Tibial nerve (tissue), 4 donors: ENCODE measurements around the gene CHST5. TPM values are rescaled to one million over a fixed set of nuclear protein-coding genes. Genes with fewer than 3 reads are reported as not detected.

Experiments
- DNase-seq, 2 donors: peaks; one replicate each; pipeline ENCODE4 v3.0.0-alpha.2; 2019; ENCODE audit warnings: low spot score in 2 of 2
- H3K27ac ChIP-seq, 4 donors: fragments of 200-600 bp; sonication (generic) in 3 of 4; one replicate each; pipeline ENCODE4 v1.5.1; 2017 to 2019; ENCODE audit warnings: mild to moderate bottlenecking in 1 of 4
- H3K27me3 ChIP-seq, 2 donors: fragments of 200-600 bp; sonication (generic) in 1 of 2; one replicate each; pipeline versions ENCODE4 v1.5.1 to v1.6.0; 2017 to 2019
- H3K36me3 ChIP-seq, 3 donors: fragments of 200-600 bp; sonication (generic); one replicate each; pipeline ENCODE4 v1.5.1; 2018 to 2019
- H3K4me1 ChIP-seq, 4 donors: fragments of 200-600 bp; sonication (generic) in 3 of 4; one replicate each; pipeline ENCODE4 v1.5.1; 2017 to 2019
- H3K4me3 ChIP-seq, 4 donors: fragments of 200-600 bp; sonication (generic) in 3 of 4; one replicate each; pipeline ENCODE4 v1.5.1; 2017 to 2019; ENCODE audit warnings: mild to moderate bottlenecking in 1 of 4, moderate library complexity in 1 of 4
- H3K9me3 ChIP-seq, 4 donors: fragments of 200-600 bp; sonication (generic) in 3 of 4; one replicate each; pipeline ENCODE4 v1.5.1; 2017 to 2019
- CTCF ChIP-seq, 5 experiments: fragments of 200-600 bp in 3 of 5; fragments of 450-650 bp in 2 of 5; sonication (generic) in 3 of 5; IDR thresholded peaks; one replicate each; pipeline ENCODE4 v1.5.1; 2016 to 2019; ENCODE audit warnings: antibody characterized with exemption in 5 of 5, mild to moderate bottlenecking in 3 of 5, moderate library complexity in 2 of 5
- EP300 ChIP-seq, 2 donors: sonication (generic); formaldehyde crosslinking; IDR thresholded peaks; one replicate each; pipeline ENCODE4 v1.6.1; 2017; ENCODE audit warnings: antibody characterized with exemption in 2 of 2, mild to moderate bottlenecking in 1 of 2
- POLR2A ChIP-seq, 2 donors: fragments of 450-650 bp; IDR thresholded peaks; one replicate each; pipeline ENCODE4 v1.6.1; 2017; ENCODE audit warnings: antibody characterized with exemption in 2 of 2, mild to moderate bottlenecking in 2 of 2, moderate library complexity in 2 of 2
- WGBS, 2 donors: methylation state at CpG; one replicate each; pipeline ENCODE4 v1.1.5; 2018; 5-methylcytosine and 5-hydroxymethylcytosine counted together
- total RNA-seq, 4 donors: library from RNA; depleted of rRNA; stranded (reverse); fragments of >200 nt; gene quantifications; one replicate each; pipeline ENCODE4 v1.1.0, GENCODE V29; 2016

Gene CHST5
- total RNA-seq, 4 donors from 2014 or later: 0.30 TPM; not detected in 3

DNA sequence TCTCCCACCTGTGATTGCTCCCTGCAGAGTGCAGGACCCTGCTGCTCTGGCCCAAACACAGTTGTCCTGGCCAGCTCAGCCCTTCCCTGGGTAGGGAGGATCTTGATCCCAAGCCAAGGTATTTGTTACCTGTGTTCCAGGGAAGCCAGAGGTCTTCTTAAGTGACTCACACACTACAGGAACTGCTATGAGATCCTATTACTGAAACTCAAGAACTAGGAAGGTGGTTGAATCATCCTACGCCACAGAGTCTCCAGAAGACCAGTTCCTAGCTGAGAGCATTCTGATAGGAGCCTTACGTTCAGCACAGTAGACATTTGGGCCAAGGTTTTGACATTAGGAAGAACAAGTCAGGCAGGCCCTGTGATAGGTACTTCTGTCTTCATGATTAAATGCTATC is 52.7 kb downstream of the CHST5 start:
- Histone ChIP-seq H3K27me3 (no peaks in the 10 kb centered on the region), H3K36me3 (no peaks in the 10 kb centered on the region), H3K4me1 (no peaks in the 10 kb centered on the region), H3K9me3 (no peaks in the 10 kb centered on the region), H3K27ac (no peak overlapping the region), H3K4me3 (no peak overlapping the region)
- no peak for DNase-seq
- TF ChIP-seq CTCF (IDR thresholded peaks at IDR 0.05) (no peak), POLR2A (IDR thresholded peaks at IDR 0.05) (no peak), EP300 (IDR thresholded peaks at IDR 0.05) (no peak)
- WGBS, 2 donors: 95% methylated on average over 2 of the region's 2 CpGs

DNA sequence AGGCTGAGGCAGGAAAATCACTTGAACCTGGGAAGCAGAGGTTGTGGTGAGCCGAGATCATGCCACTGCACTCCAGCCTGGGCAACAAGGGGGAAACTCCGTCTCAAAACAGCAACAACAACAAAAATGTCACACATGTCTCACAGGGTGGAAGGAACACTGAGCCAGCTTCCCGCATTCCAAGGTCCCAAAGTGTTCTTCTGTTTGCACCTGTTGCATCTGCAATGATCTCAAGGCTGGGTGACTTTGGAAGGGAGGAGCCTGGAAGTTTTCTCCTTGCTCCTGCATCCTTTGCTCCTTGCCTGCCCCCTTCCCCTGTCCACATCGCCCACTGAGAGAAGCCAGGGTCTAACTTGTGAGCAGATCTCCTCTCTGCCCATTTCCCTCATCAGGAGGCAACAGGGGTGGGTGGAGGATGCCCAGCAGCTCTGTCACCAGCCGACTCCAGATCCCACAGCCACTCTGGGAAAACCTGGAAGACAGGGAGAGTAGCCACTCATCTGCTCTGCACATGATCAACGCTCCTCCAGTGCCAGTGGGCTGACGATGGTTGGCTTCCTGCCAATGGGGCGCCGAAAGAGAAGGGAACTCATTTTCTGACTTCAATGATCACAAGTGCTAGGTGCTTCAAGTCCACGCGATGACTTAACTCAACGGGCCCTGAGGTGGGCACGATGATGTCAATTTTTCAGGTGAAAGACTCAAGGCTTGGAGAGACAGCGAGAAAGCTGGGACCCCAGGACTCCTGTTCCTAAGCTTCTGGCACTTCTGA is 53.3 kb downstream of the CHST5 start:
- H3K4me1 ChIP-seq: no peaks in the 10 kb centered on the region
- 74 to 76% methylated on average over 14 of the region's 14 CpGs for WGBS, 2 donors
- H3K27me3 ChIP-seq: no peaks in the 10 kb centered on the region
- TF ChIP-seq CTCF (IDR thresholded peaks at IDR 0.05) (no peak), EP300 (IDR thresholded peaks at IDR 0.05) (no peak), POLR2A (IDR thresholded peaks at IDR 0.05) (no peak)
- no peak overlapping the region for H3K4me3 ChIP-seq
- DNase-seq: no peak
- H3K36me3 ChIP-seq: no peaks in the 10 kb centered on the region
- no peaks in the 10 kb centered on the region for H3K9me3 ChIP-seq
- no peak overlapping the region for H3K27ac ChIP-seq

DNA sequence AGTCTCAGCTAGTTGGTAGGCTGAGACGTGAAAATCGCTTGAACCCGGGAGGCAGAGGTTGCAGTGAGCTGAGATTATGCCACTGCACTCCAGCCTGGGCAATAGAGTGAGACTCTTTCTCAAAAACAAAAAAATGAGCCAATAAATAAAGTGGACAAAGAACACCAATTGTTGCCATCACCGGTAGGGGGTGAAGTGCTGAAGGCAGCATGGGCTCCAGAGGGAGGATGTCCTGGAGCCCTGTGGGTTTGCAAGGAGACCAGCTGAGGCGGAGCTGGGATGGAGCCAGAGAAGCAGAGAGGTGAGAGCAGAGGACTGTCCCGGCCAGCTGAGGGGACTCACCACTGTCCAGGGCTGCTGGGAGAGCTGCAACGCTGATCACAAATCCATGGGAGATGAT is 54.4 kb downstream of the CHST5 start:
- Histone ChIP-seq H3K4me3 (no peak overlapping the region), H3K4me1 (no peaks in the 10 kb centered on the region), H3K27ac (no peak overlapping the region), H3K9me3 (no peaks in the 10 kb centered on the region), H3K36me3 (no peaks in the 10 kb centered on the region), H3K27me3 (no peaks in the 10 kb centered on the region)
- 81 to 85% methylated on average over 7 of the region's 7 CpGs for WGBS, 2 donors
- DNase-seq: no peak
- TF ChIP-seq POLR2A (IDR thresholded peaks at IDR 0.05) (no peak), CTCF (IDR thresholded peaks at IDR 0.05) (no peak), EP300 (IDR thresholded peaks at IDR 0.05) (no peak)

GRCh38 chr16:75479421-75479990 is 56.4 kb downstream of the CHST5 start:
- TF ChIP-seq CTCF (IDR thresholded peaks at IDR 0.05): no peak
- TF ChIP-seq POLR2A (IDR thresholded peaks at IDR 0.05): no peak
- TF ChIP-seq EP300 (IDR thresholded peaks at IDR 0.05): no peak
- no peak overlapping the region for H3K4me3 ChIP-seq
- no peak for DNase-seq
- H3K27ac ChIP-seq: no peak overlapping the region
- H3K27me3 ChIP-seq: no peaks in the 10 kb centered on the region
- H3K9me3 ChIP-seq: no peaks in the 10 kb centered on the region
- no peaks in the 10 kb centered on the region for H3K4me1 ChIP-seq
- 94 to 97% methylated on average over 40 to 47 of the region's 47 CpGs for WGBS, 2 donors
- no peaks in the 10 kb centered on the region for H3K36me3 ChIP-seq

Other genes starting within 250 kb of the CHST5 start
- gene CFDP1, start 102.6 kb downstream of the CHST5 start, total RNA-seq: 100 to 1,000 TPM in 1 of 4 donors, 10 to 100 TPM in 3; 35.6 to 120 (median 62.4) TPM
- 10 to 100 TPM; 14.1 to 36.6 (median 21.8) TPM for gene TMEM170A, start 71.4 kb downstream of the CHST5 start, total RNA-seq
- 1 to 10 TPM in 1 of 4 donors, under 1 TPM in 3; under 0.01 to 3.9 (median 0.40) TPM for gene CHST6, start 40.7 kb downstream of the CHST5 start, total RNA-seq
- gene TMEM231, start 20.1 kb upstream of the CHST5 start, total RNA-seq: 10 to 100 TPM; 10.3 to 14.5 (median 12.1) TPM
- gene GABARAPL2, start 30.3 kb upstream of the CHST5 start, total RNA-seq: 100 to 1,000 TPM in 2 of 4 donors, 10 to 100 TPM in 2; 93.1 to 135 (median 104) TPM
- gene ADAT1, start 87.2 kb upstream of the CHST5 start, total RNA-seq: 10 to 100 TPM; 31.4 to 75.9 (median 50.7) TPM
- 100 to 1,000 TPM in 1 of 4 donors, 10 to 100 TPM in 3; 75.5 to 104 (median 93.5) TPM for gene KARS1, start 111.6 kb upstream of the CHST5 start, total RNA-seq
- gene TERF2IP, start 111.7 kb upstream of the CHST5 start, total RNA-seq: 100 to 1,000 TPM in 3 of 4 donors, 10 to 100 TPM in 1; 87.0 to 127 (median 120) TPM
- gene CPHXL2, start 140.9 kb upstream of the CHST5 start, total RNA-seq: not detected
- not detected for gene DUXB, start 165.4 kb upstream of the CHST5 start, total RNA-seq
- not detected for gene CPHXL, start 190.4 kb upstream of the CHST5 start, total RNA-seq